Testis (tissue), 2 donors: ENCODE measurements around the gene KRTAP10-9.
"Not testable (repeated sequence)": the region's sequence is repeated elsewhere in the genome, so short reads cannot be mapped to it uniquely, and the experiment has no call there.

Experiments
- CTCF ChIP-seq, 3 experiments: fragments of 450-650 bp in 2 of 3; fragments of 200-600 bp in 1 of 3; sonication (generic) in 1 of 3; IDR thresholded peaks; one replicate each; pipeline ENCODE4 v1.5.1; 2016 to 2019; ENCODE audit warnings: antibody characterized with exemption in 3 of 3, mild to moderate bottlenecking in 2 of 3, moderate library complexity in 1 of 3
- POLR2A ChIP-seq: fragments of 450-650 bp; IDR thresholded peaks from one replicate; pipeline ENCODE4 v1.6.1; 2017; ENCODE audit warnings: antibody characterized with exemption, mild to moderate bottlenecking, moderate library complexity

GRCh38 chr21:44591801-44592130, 35.1 kb upstream of the KRTAP10-9 start:
- TF ChIP-seq POLR2A; CTCF (IDR thresholded peaks at IDR 0.05): not testable (repeated sequence)
